IMR-90 (cell line): ENCODE results near the gene TLDC2. TPM values are rescaled to one million over a fixed set of nuclear protein-coding genes. Genes with fewer than 3 reads are reported as not detected.

ENCODE experiments used
- ATAC-seq: fragments of 200-7000 bp; cut with Tn5 transposase; 2 replicates; pipeline ENCODE4 v1.9.1; 2020; ENCODE audit warnings: low read depth, mild to moderate bottlenecking, moderate library complexity
- BruUV-seq: library from RNA; stranded (reverse); fragments of 400-500 nt; replicated peaks from 2 replicates; lab custom pipeline; 2021; lab: Mats Ljungman, UMichigan
- CTCF ChIA-PET: fragments of 300-600 bp; formaldehyde crosslinking; extraction: SDS; loops from one replicate; lab custom pipeline; 2021; ENCODE audit warnings: antibody characterized with exemption; lab: Yijun Ruan, JAX
- POLR2A ChIA-PET: fragments of 300-600 bp; sonication (Branson Sonifier 250); formaldehyde crosslinking; loops from one replicate; lab custom pipeline; 2022; ENCODE audit warnings: antibody characterized with exemption; ENCODE audit not compliant: unreplicated experiment; lab: Charles Lee
- DNase-seq: peaks from one replicate; pipeline ENCODE4 v3.0.0; 2013
- H2AFZ ChIP-seq: replicated peaks from 2 replicates; pipeline ENCODE3; 2013; ENCODE audit warnings: low read length, mild to moderate bottlenecking; ENCODE audit not compliant: poor library complexity
- H2AK5ac ChIP-seq: 2 replicates; pipeline ENCODE4 v1.6.1; 2013; ENCODE audit warnings: low read depth, low read length, inconsistent platforms
- H2AK9ac ChIP-seq: replicated peaks from 2 replicates; pipeline ENCODE3; 2013; ENCODE audit warnings: mild to moderate bottlenecking, low read depth, low read length, moderate library complexity; ENCODE audit not compliant: poor library complexity
- H2BK120ac ChIP-seq: 2 replicates; pipeline ENCODE4 v1.6.1; 2013; ENCODE audit warnings: low read depth, low read length, inconsistent platforms
- H2BK15ac ChIP-seq: 3 replicates; pipeline ENCODE4 v1.6.1; 2013; ENCODE audit warnings: low read depth, low read length, inconsistent platforms
- H2BK20ac ChIP-seq: 2 replicates; pipeline ENCODE4 v1.6.1; 2013; ENCODE audit warnings: low read depth, mild to moderate bottlenecking, inconsistent platforms, low read length, moderate library complexity
- H2BK5ac ChIP-seq: 2 replicates; pipeline ENCODE4 v1.6.1; 2013; ENCODE audit warnings: mild to moderate bottlenecking, low read depth, low read length, inconsistent platforms; ENCODE audit not compliant: poor library complexity, severe bottlenecking
- H3K14ac ChIP-seq: replicated peaks from 2 replicates; pipeline ENCODE4 v1.6.1; 2013; ENCODE audit warnings: low read depth, low read length, inconsistent platforms
- H3K18ac ChIP-seq: 2 replicates; pipeline ENCODE4 v1.6.1; 2013; ENCODE audit warnings: low read depth, low read length, control low read depth
- H3K23ac ChIP-seq: 2 replicates; pipeline ENCODE4 v1.6.1; 2013; ENCODE audit warnings: low read depth, low read length, inconsistent platforms
- H3K27ac ChIP-seq: 2 replicates; pipeline ENCODE4 v1.5.1; 2013; ENCODE audit warnings: mild to moderate bottlenecking, control low read depth, low read length; ENCODE audit not compliant: insufficient read depth
- H3K27me3 ChIP-seq: 2 replicates; pipeline ENCODE4 v1.6.1; 2013; ENCODE audit warnings: low read length; ENCODE audit not compliant: control insufficient read depth, insufficient read depth
- H3K36me3 ChIP-seq: 2 replicates; pipeline ENCODE4 v1.6.1; 2013; ENCODE audit warnings: low read length, mixed read lengths; ENCODE audit not compliant: control insufficient read depth, insufficient read depth
- H3K4ac ChIP-seq: 2 replicates; pipeline ENCODE4 v1.6.1; 2013; ENCODE audit warnings: low read depth, low read length, inconsistent platforms
- H3K4me1 ChIP-seq: 2 replicates; pipeline ENCODE4 v1.6.1; 2013; ENCODE audit warnings: low read length, mixed read lengths; ENCODE audit not compliant: control insufficient read depth, insufficient read depth
- H3K4me2 ChIP-seq: 2 replicates; pipeline ENCODE4 v1.6.1; 2013; ENCODE audit warnings: low read depth, mild to moderate bottlenecking, control low read depth, low read length, moderate library complexity
- H3K4me3 ChIP-seq: 2 replicates; pipeline ENCODE4 v1.5.1; 2013; ENCODE audit warnings: low read depth, mild to moderate bottlenecking, control low read depth, low read length, moderate library complexity; ENCODE audit not compliant: insufficient read depth
- H3K56ac ChIP-seq: 2 replicates; pipeline ENCODE4 v1.6.1; 2013; ENCODE audit warnings: low read length, inconsistent platforms; ENCODE audit not compliant: insufficient read depth; ENCODE audit errors: extremely low read depth
- H3K79me1 ChIP-seq, 2 experiments: 2 replicates each; pipeline ENCODE4 v1.6.1; 2013; ENCODE audit warnings: low read length in 2 of 2, inconsistent platforms in 1 of 2, low read depth in 1 of 2
- H3K9ac ChIP-seq: 2 replicates; pipeline ENCODE4 v1.6.1; 2013; ENCODE audit warnings: low read depth, low read length, control low read depth
- H3K9me1 ChIP-seq: 2 replicates; pipeline ENCODE4 v1.6.1; 2013; ENCODE audit warnings: low read length, inconsistent platforms; ENCODE audit not compliant: insufficient read depth
- H3K9me3 ChIP-seq: 2 replicates; pipeline ENCODE4 v1.6.1; 2013; ENCODE audit warnings: low read length; ENCODE audit not compliant: control insufficient read depth, insufficient read depth
- H4K20me1 ChIP-seq: 2 replicates; pipeline ENCODE4 v1.6.1; 2013; ENCODE audit warnings: low read length, inconsistent platforms; ENCODE audit not compliant: insufficient read depth
- H4K5ac ChIP-seq: 2 replicates; pipeline ENCODE4 v1.6.1; 2013; ENCODE audit warnings: mild to moderate bottlenecking, low read depth, low read length, control low read depth
- H4K8ac ChIP-seq, 2 experiments: 2 replicates each; pipeline ENCODE4 v1.6.1; 2013; ENCODE audit warnings: low read depth in 2 of 2, low read length in 2 of 2, control low read depth in 1 of 2, inconsistent platforms in 1 of 2
- H4K91ac ChIP-seq: 2 replicates; pipeline ENCODE4 v1.6.1; 2013; ENCODE audit warnings: low read depth, low read length, inconsistent platforms; ENCODE audit not compliant: insufficient read depth
- BHLHE40 ChIP-seq: fragments of 150-350 bp; IDR thresholded peaks from 2 replicates; pipeline ENCODE4 v1.6.1; 2016; ENCODE audit warnings: mild to moderate bottlenecking, low read depth, low read length
- CEBPB ChIP-seq: IDR thresholded peaks from 2 replicates; pipeline ENCODE4 v1.6.1; 2012; ENCODE audit warnings: low read depth, low read length, improper control_type of control experiment
- CHD1 ChIP-seq: IDR thresholded peaks from 2 replicates; pipeline ENCODE4 v1.6.1; 2012; ENCODE audit warnings: low read depth, low read length, improper control_type of control experiment
- CTCF ChIP-seq: conservative IDR thresholded peaks from 2 replicates; pipeline ENCODE4 v1.5.1; 2012; ENCODE audit warnings: mild to moderate bottlenecking, low read depth, low read length, improper control_type of control experiment
- FOS ChIP-seq: fragments of 150-350 bp; IDR thresholded peaks from 2 replicates; pipeline ENCODE4 v1.6.1; 2016; ENCODE audit warnings: low read depth, low read length
- MAFK ChIP-seq: IDR thresholded peaks from 2 replicates; pipeline ENCODE4 v1.6.1; 2012; ENCODE audit warnings: low read depth, low read length, improper control_type of control experiment
- MAZ ChIP-seq: IDR thresholded peaks from 2 replicates; pipeline ENCODE4 v1.6.1; 2012; ENCODE audit warnings: low read depth, mild to moderate bottlenecking, low read length, improper control_type of control experiment, moderate library complexity, borderline replicate concordance
- MXI1 ChIP-seq: IDR thresholded peaks from 2 replicates; pipeline ENCODE4 v1.6.1; 2012; ENCODE audit warnings: low read depth, mild to moderate bottlenecking, low read length, moderate library complexity, borderline replicate concordance
- NFE2L2 ChIP-seq: fragments of 150-350 bp; IDR thresholded peaks from 2 replicates; pipeline ENCODE4 v1.6.1; 2016; ENCODE audit warnings: low read depth, mild to moderate bottlenecking, low read length
- POLR2A ChIP-seq: IDR thresholded peaks from 2 replicates; pipeline ENCODE4 v1.6.1; 2012; ENCODE audit warnings: mild to moderate bottlenecking, low read depth, low read length
- RAD21 ChIP-seq: IDR thresholded peaks from 2 replicates; pipeline ENCODE4 v1.6.1; 2012; ENCODE audit warnings: low read length, improper control_type of control experiment
- RCOR1 ChIP-seq: IDR thresholded peaks from 2 replicates; pipeline ENCODE4 v1.6.1; 2012; ENCODE audit warnings: mild to moderate bottlenecking, low read length, improper control_type of control experiment; ENCODE audit not compliant: insufficient replicate concordance
- RFX5 ChIP-seq: IDR thresholded peaks from 2 replicates; pipeline ENCODE4 v1.8.0; 2012; ENCODE audit warnings: low read depth, mild to moderate bottlenecking, low read length, moderate library complexity
- SMC3 ChIP-seq: fragments of 150-350 bp; IDR thresholded peaks from 2 replicates; pipeline ENCODE4 v1.6.1; 2016; ENCODE audit warnings: low read depth, mild to moderate bottlenecking, antibody characterized with exemption, low read length, moderate library complexity
- USF2 ChIP-seq: fragments of 150-350 bp; IDR thresholded peaks from 2 replicates; pipeline ENCODE4 v1.6.1; 2017; ENCODE audit warnings: mild to moderate bottlenecking, antibody characterized with exemption, low read length, low read depth
- WGBS, 2 experiments: methylation state at CpG; one replicate each; pipeline versions ENCODE4 v1.1.5 to v1.1.7; 2013; ENCODE audit warnings: missing lambda C conversion rate in 2 of 2; ENCODE audit not compliant: insufficient read length in 1 of 2; ENCODE audit errors: extremely low coverage in 2 of 2; 5-methylcytosine and 5-hydroxymethylcytosine counted together
- dilution Hi-C: fragments of 300-500 bp; cut with HindIII; formaldehyde crosslinking; loops from one replicate; pipeline ENCODE4 v1.14.3; 2018; ENCODE audit warnings: low sequenced_read_pairs; ENCODE audit not compliant: unreplicated experiment
- in situ Hi-C: fragments of 300-500 bp; cut with MboI; formaldehyde crosslinking; loops from 3 replicates; pipeline ENCODE4 v1.14.3; 2019; ENCODE audit warnings: low sequenced_read_pairs, inconsistent platforms, mixed read lengths
- intact Hi-C: fragments of 100-400 bp; cut with micrococcal nuclease; formaldehyde crosslinking; loops from 2 replicates; pipeline ENCODE4 v1.10.0; 2022
- polyA plus RNA-seq, 3 experiments: library from polyadenylated mRNA; depleted of rRNA; stranded (reverse); fragments of >200 nt; gene quantifications; 2 replicates each; pipeline ENCODE4 v1.2.3, GENCODE V29; 2012; ENCODE audit warnings: low replicate concordance in 1 of 3
- total RNA-seq: library from RNA; depleted of rRNA; stranded (reverse); fragments of >200 nt; gene quantifications from 2 replicates; pipeline ENCODE4 v1.2.3, GENCODE V29; 2012
- TF ChIP-seq, protein P1 (sequence below): fragments of 150-350 bp; IDR thresholded peaks from 2 replicates; pipeline ENCODE4 v1.6.1; 2016; ENCODE audit warnings: low read depth, mild to moderate bottlenecking, low read length, moderate library complexity, borderline replicate concordance

TLDC2 gene
- total and polyA plus RNA-seq, 2 of the 4 experiments (the other 2 are of a cell fraction): 0.18 to 0.19 TPM

DNA sequence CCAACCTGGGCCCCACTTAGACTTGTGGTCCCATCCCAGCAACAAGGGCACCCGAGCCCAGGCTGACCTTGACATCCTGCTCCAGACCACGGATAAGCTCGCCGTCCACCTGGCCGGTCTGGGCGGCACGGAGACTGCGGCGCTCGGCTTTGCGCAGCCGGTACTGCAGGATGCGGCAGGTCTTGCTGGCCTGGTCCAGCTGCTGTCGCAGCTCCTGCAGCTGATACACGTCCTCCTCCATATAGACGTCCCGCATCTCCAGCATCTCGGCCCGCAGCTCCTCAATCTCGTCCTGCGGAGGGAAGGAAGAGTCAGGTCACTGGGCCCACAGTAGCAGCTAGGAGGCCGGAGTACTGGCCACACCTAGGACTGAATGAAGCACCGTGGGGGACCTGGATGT is 36.8 kb upstream of the TLDC2 start:
- Histone ChIP-seq H3K79me1 (peaks cover 15 to 76% of the 10 kb centered on the region in 2 experiments), H3K9ac (no peak overlapping the region), H4K5ac (no peak overlapping the region), H3K27me3 (no peaks in the 10 kb centered on the region), H4K91ac (no peak overlapping the region), H3K4me1 (peaks cover 22% of the 10 kb centered on the region), H3K14ac (no peak overlapping the region), H2BK5ac (no peak overlapping the region), H3K27ac (no peak overlapping the region), H3K23ac (no peak overlapping the region), H2BK120ac (no peak overlapping the region), H4K8ac (no peak overlapping the region), H2AK9ac (no peak overlapping the region), H2BK20ac (no peak overlapping the region), H2AFZ (peak overlapping the region; percentile 21), H4K20me1 (peaks cover 6% of the 10 kb centered on the region; the same call in 1 of the 2 replicates), H3K36me3 (peaks cover 12% of the 10 kb centered on the region), H3K4me2 (no peak overlapping the region), H2BK15ac (no peak overlapping the region), H3K9me3 (no peaks in the 10 kb centered on the region), H2AK5ac (peak overlapping the region; percentile 1; the same call in 1 of the 2 replicates), H3K56ac (no peak overlapping the region), H3K4ac (no peak overlapping the region), H3K9me1 (peaks cover 14% of the 10 kb centered on the region), H3K18ac (no peak overlapping the region), H3K4me3 (no peak overlapping the region)
- in situ Hi-C loops (no loop called here), dilution Hi-C loops (no loop called here), intact Hi-C loops (no loop called here)
- BruUV-seq: no TSS peak
- no peak for DNase-seq
- ATAC-seq: no peak
- CTCF ChIA-PET: interaction anchor here (0.6 kb wide), 1 partner anchor 9 kb away, joined by 3 read pairs; no protein-coding TSS in a partner anchor
- POLR2A ChIA-PET: no interaction called here
- WGBS, 2 experiments: 100% methylated on average over 8 of the region's 23 CpGs; no CpG with 5 or more reads in 1 of the 2 experiments
- no peak for TF ChIP-seq CHD1
- TF ChIP-seq, protein P1, sequence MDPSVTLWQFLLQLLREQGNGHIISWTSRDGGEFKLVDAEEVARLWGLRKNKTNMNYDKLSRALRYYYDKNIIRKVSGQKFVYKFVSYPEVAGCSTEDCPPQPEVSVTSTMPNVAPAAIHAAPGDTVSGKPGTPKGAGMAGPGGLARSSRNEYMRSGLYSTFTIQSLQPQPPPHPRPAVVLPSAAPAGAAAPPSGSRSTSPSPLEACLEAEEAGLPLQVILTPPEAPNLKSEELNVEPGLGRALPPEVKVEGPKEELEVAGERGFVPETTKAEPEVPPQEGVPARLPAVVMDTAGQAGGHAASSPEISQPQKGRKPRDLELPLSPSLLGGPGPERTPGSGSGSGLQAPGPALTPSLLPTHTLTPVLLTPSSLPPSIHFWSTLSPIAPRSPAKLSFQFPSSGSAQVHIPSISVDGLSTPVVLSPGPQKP: no peak
- no peak for TF ChIP-seq POLR2A
- no peak for TF ChIP-seq MAZ
- no peak for TF ChIP-seq CEBPB
- no peak for TF ChIP-seq NFE2L2
- no peak for TF ChIP-seq RAD21
- no peak for TF ChIP-seq RFX5
- no peak for TF ChIP-seq MXI1
- TF ChIP-seq MAFK: no peak
- no peak for TF ChIP-seq USF2
- no peak for TF ChIP-seq BHLHE40
- TF ChIP-seq CTCF: no peak
- no peak for TF ChIP-seq SMC3
- TF ChIP-seq RCOR1: no peak
- TF ChIP-seq FOS: no peak
